Upper lobe of left lung (tissue), 6 donors: ENCODE results near the gene PPP1R13B. TPM values are rescaled to one million over a fixed set of nuclear protein-coding genes. Genes with fewer than 3 reads are reported as not detected.

Experiments
- ATAC-seq, 2 donors: fragments of 200-7000 bp; cut with Tn5 transposase; one replicate each; pipeline ENCODE4 v1.9.1; 2022; ENCODE audit warnings: mild to moderate bottlenecking in 2 of 2, moderate library complexity in 2 of 2; ENCODE audit not compliant: low FRiP score in 2 of 2
- DNase-seq, 2 donors: peaks; one replicate each; pipeline ENCODE4 v3.0.0-alpha.2; 2019 to 2020
- H3K27ac ChIP-seq, 4 donors: fragments of 200-600 bp; sonication (generic); one replicate each; pipeline ENCODE4 v1.5.1; 2016 to 2019
- H3K27me3 ChIP-seq, 4 donors: fragments of 200-600 bp; sonication (generic); one replicate each; pipeline ENCODE4 v1.5.1; 2017 to 2019
- H3K36me3 ChIP-seq, 4 donors: fragments of 200-600 bp; sonication (generic); one replicate each; pipeline ENCODE4 v1.5.1; 2016 to 2019
- H3K4me1 ChIP-seq, 4 donors: fragments of 200-600 bp; sonication (generic); one replicate each; pipeline ENCODE4 v1.5.1; 2018 to 2019
- H3K4me3 ChIP-seq, 4 donors: fragments of 200-600 bp; sonication (generic); one replicate each; pipeline ENCODE4 v1.5.1; 2017 to 2019; ENCODE audit warnings: mild to moderate bottlenecking in 2 of 4, moderate library complexity in 1 of 4
- H3K9me3 ChIP-seq, 4 donors: fragments of 200-600 bp; sonication (generic); one replicate each; pipeline ENCODE4 v1.5.1; 2018 to 2019
- EP300 ChIP-seq, 4 donors: sonication (generic); formaldehyde crosslinking; IDR thresholded peaks; one replicate each; pipeline ENCODE4 v1.5.1; 2017; ENCODE audit warnings: antibody characterized with exemption in 4 of 4, control low read depth in 2 of 4
- POLR2A ChIP-seq, 4 donors: fragments of 450-650 bp; IDR thresholded peaks; one replicate each; pipeline ENCODE4 v1.5.1; 2016 to 2017; ENCODE audit warnings: antibody characterized with exemption in 4 of 4, mild to moderate bottlenecking in 2 of 4
- POLR2AphosphoS5 ChIP-seq, 2 donors: sonication (generic); formaldehyde crosslinking; IDR thresholded peaks; one replicate each; pipeline ENCODE4 v1.5.1; 2017; ENCODE audit warnings: antibody characterized with exemption in 2 of 2
- WGBS, 2 donors: methylation state at CpG; one replicate each; pipeline ENCODE4 v1.1.5; 2017 to 2018; 5-methylcytosine and 5-hydroxymethylcytosine counted together
- total RNA-seq, 6 donors: library from RNA; depleted of rRNA in 4 of 6; stranded (reverse); fragments of >200 nt in 4 of 6; gene quantifications; one replicate each; pipeline versions ENCODE4 v1.1.0 to v1.2.1, GENCODE V29; 2016 to 2021
- TF ChIP-seq, protein P1 (sequence below), 6 experiments: fragments of 450-650 bp in 4 of 6; fragments of 200-600 bp in 2 of 6; sonication (generic) in 2 of 6; IDR thresholded peaks; one replicate each; pipeline ENCODE4 v1.5.1; 2016 to 2019; ENCODE audit warnings: antibody characterized with exemption in 6 of 6
- donor health status: DM: no; HTN: no; CAD: no; lungs with moderate emphysema.
- donor health status: DM: no; HTN: yes; CAD: no; lungs with severe emphysema.

PPP1R13B gene
- total RNA-seq, 6 donors from 2014 or later = 37.0 to 117 (median 71.1) TPM

DNA sequence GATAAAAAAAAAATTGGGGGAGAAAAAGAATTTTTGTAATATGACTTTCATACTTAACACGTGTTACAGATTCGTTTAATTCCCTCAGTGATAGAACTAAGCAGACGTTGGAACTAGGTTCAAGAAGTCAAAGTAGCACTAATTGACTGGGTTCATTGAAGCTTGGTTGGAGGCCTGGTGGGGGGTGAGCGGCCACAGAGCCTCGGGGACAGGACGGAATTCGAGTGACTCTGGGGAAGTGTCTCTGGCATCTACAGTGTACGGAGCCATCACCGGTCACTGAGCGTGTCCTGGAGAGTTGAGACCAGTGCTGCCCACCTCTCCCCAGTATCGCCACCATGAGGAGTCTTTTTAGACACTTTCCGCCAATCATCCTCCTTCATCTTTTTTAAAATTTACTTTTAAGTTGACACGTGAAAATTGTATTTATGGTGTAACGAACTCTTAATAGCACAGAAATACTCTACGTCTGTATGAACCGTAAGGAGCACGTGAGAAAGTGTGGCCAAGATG is 130.4 kb downstream of the PPP1R13B start:
- Histone ChIP-seq H3K4me1 (peaks cover 31 to 72% (median 40%) of the 10 kb centered on the region in 4 donors), H3K27ac (no peak overlapping the region), H3K4me3 (peak overlapping the region; percentile 57 to 98 (median 98)), H3K27me3 (no peaks in the 10 kb centered on the region), H3K36me3 (no peaks in the 10 kb centered on the region), H3K9me3 (no peaks in the 10 kb centered on the region)
- DNase-seq = no peak
- WGBS, 2 donors = 79 to 81% methylated on average over 17 of the region's 17 CpGs
- no peak for ATAC-seq
- TF ChIP-seq POLR2A (IDR thresholded peaks at IDR 0.05) (no peak), EP300 (IDR thresholded peaks at IDR 0.05) (no peak), POLR2AphosphoS5 (IDR thresholded peaks at IDR 0.05) (no peak)
- TF ChIP-seq, protein P1, sequence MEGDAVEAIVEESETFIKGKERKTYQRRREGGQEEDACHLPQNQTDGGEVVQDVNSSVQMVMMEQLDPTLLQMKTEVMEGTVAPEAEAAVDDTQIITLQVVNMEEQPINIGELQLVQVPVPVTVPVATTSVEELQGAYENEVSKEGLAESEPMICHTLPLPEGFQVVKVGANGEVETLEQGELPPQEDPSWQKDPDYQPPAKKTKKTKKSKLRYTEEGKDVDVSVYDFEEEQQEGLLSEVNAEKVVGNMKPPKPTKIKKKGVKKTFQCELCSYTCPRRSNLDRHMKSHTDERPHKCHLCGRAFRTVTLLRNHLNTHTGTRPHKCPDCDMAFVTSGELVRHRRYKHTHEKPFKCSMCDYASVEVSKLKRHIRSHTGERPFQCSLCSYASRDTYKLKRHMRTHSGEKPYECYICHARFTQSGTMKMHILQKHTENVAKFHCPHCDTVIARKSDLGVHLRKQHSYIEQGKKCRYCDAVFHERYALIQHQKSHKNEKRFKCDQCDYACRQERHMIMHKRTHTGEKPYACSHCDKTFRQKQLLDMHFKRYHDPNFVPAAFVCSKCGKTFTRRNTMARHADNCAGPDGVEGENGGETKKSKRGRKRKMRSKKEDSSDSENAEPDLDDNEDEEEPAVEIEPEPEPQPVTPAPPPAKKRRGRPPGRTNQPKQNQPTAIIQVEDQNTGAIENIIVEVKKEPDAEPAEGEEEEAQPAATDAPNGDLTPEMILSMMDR (IDR thresholded peaks at IDR 0.05) = no peak

- WGBS, 2 donors = 8 to 24% methylated on average over 16 to 31 of the region's 72 CpGs
- no peaks in the 10 kb centered on the region for H3K9me3 ChIP-seq
- DNase-seq (peak; percentile 38 to 92), ATAC-seq (peak in 1 of 2 donors; percentile 1)
- peaks cover 38 to 80% (median 47%) of the 10 kb centered on the region in 4 donors for H3K4me1 ChIP-seq
- no peaks in the 10 kb centered on the region for H3K36me3 ChIP-seq
- H3K27me3 ChIP-seq = no peaks in the 10 kb centered on the region
- no peak for TF ChIP-seq POLR2A (IDR thresholded peaks at IDR 0.05)
- TF ChIP-seq, protein P1 (IDR thresholded peaks at IDR 0.05) = no peak
- no peak for TF ChIP-seq POLR2AphosphoS5 (IDR thresholded peaks at IDR 0.05)
- TF ChIP-seq EP300 (IDR thresholded peaks at IDR 0.05) = no peak
- peak overlapping the region; percentile 57 to 98 (median 98) for H3K4me3 ChIP-seq
- peak overlapping the region; percentile 61 to 90 (median 80) for H3K27ac ChIP-seq
Measured at GRCh38 chr14:103716091-103716801, 131.1 kb downstream of the PPP1R13B start.

- ATAC-seq = peak; percentile 95 to 99
- Histone ChIP-seq H3K4me3 (peak within 1 kb of the TSS; percentile 58 to 98 (median 98)), H3K27ac (peak within 1 kb of the TSS; percentile 61 to 90 (median 80)), H3K27me3 (no peaks in the 10 kb centered on the region), H3K4me1 (peaks cover 43 to 78% (median 53%) of the 10 kb centered on the region in 4 donors), H3K36me3 (no peaks in the 10 kb centered on the region), H3K9me3 (no peaks in the 10 kb centered on the region)
- DNase-seq = peak; percentile 98 to 100
- TF ChIP-seq, protein P1 (IDR thresholded peaks at IDR 0.05) = peak in 1 of 6 experiments; percentile 21
- TF ChIP-seq POLR2A (IDR thresholded peaks at IDR 0.05) = peak in 3 of 4 donors; percentile 43 to 88 (median 74)
- no peak for TF ChIP-seq EP300 (IDR thresholded peaks at IDR 0.05)
- peak in 1 of 2 donors; percentile 65 for TF ChIP-seq POLR2AphosphoS5 (IDR thresholded peaks at IDR 0.05)
- WGBS, 2 donors = 1 to 3% methylated on average over 6 to 43 of the region's 121 CpGs
Measured at GRCh38 chr14:103715052-103716000, 132.0 kb downstream of the PPP1R13B start, which contains the start of the genes XRCC3 and ZFYVE21. TSS of gene XRCC3 (minus strand) at chr14:103715451. CDS start at chr14:103711087, 4,364 bp downstream. TSS of gene ZFYVE21 (plus strand) at chr14:103715810. CDS start at chr14:103715842, 32 bp downstream.

GRCh38 chr14:103714063-103714724 is 133.2 kb downstream of the PPP1R13B start:
- H3K27me3 ChIP-seq = no peaks in the 10 kb centered on the region
- ATAC-seq (no peak), DNase-seq (no peak)
- TF ChIP-seq, protein P1 (IDR thresholded peaks at IDR 0.05) = no peak
- TF ChIP-seq POLR2AphosphoS5 (IDR thresholded peaks at IDR 0.05) (no peak), EP300 (IDR thresholded peaks at IDR 0.05) (no peak), POLR2A (IDR thresholded peaks at IDR 0.05) (no peak)
- H3K4me3 ChIP-seq = peak overlapping the region in 3 of 4 donors; percentile 97 to 98 (median 98)
- H3K27ac ChIP-seq = no peak overlapping the region
- H3K9me3 ChIP-seq = no peaks in the 10 kb centered on the region
- H3K36me3 ChIP-seq = peaks cover 0 to 7% (median 1%) of the 10 kb centered on the region in 4 donors
- WGBS, 2 donors = 62 to 65% methylated on average over 16 of the region's 16 CpGs
- peaks cover 43 to 73% (median 53%) of the 10 kb centered on the region in 4 donors for H3K4me1 ChIP-seq
